Left ventricle myocardium inferior (tissue), 1 donor: ENCODE results near the gene ANKRD31. TPM values are rescaled to one million over a fixed set of nuclear protein-coding genes. Genes with fewer than 3 reads are reported as not detected.

ENCODE experiments used
- DNase-seq: peaks from one replicate; pipeline ENCODE4 v3.0.0-alpha.2; 2020
- H3K27ac ChIP-seq: fragments of 200-600 bp; replicated peaks from 2 replicates; pipeline ENCODE4 v1.8.0; 2021
- H3K27me3 ChIP-seq: fragments of 200-600 bp; 2 replicates; pipeline ENCODE4 v1.8.0; 2021; ENCODE audit warnings: low read depth
- H3K36me3 ChIP-seq: fragments of 200-600 bp; 2 replicates; pipeline ENCODE4 v1.8.0; 2021
- H3K4me1 ChIP-seq: fragments of 200-600 bp; 2 replicates; pipeline ENCODE4 v1.8.0; 2021
- H3K4me3 ChIP-seq: fragments of 200-600 bp; 2 replicates; pipeline ENCODE4 v1.8.0; 2021; ENCODE audit warnings: mild to moderate bottlenecking, moderate library complexity
- H3K9me3 ChIP-seq: fragments of 200-600 bp; replicated peaks from 2 replicates; pipeline ENCODE4 v1.8.0; 2021
- CTCF ChIP-seq: fragments of 200-600 bp; IDR thresholded peaks from 2 replicates; pipeline ENCODE4 v1.8.0; 2021; ENCODE audit warnings: antibody characterized with exemption, mild to moderate bottlenecking, borderline replicate concordance
- intact Hi-C: fragments of 100-400 bp; cut with micrococcal nuclease; formaldehyde crosslinking; loops from one replicate; pipeline ENCODE4 v1.11.0; 2022
- total RNA-seq: library from RNA; stranded (reverse); fragmentation: NEBNext Ultra II Directional; extraction: Animal tissue kit (Norgen Biotek cat#: 25700); gene quantifications from one replicate; pipeline ENCODE4 v1.2.1, GENCODE V29; 2021
- donor health status: DM: no; HTN: yes; CAD: no; lungs with severe emphysema.

ANKRD31 gene
- total RNA-seq, 1 donor from 2014 or later, result 0.11 TPM

DNA sequence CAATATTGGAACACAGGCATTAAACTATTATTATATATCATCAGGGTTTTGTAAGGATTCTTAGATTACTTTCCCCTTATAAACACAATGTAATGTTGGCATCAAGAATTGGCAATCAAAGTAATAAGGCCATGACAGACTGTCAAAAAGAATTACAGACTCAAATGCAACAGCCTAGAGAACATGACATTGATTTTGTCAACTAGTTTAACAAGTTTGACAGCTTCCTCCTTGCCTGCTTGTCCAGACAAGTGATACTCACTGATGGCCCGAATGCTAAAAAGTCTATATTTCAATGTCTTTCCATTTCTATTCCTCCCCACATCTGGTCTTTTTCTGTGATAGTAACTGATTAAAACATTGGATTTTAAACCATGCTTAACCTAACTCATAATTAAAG is 6.4 kb upstream of the ANKRD31 start:
- no peaks in the 10 kb centered on the region for H3K36me3 ChIP-seq
- no peak for TF ChIP-seq CTCF
- DNase-seq, result no peak
- H3K27me3 ChIP-seq, result peaks cover 18% of the 10 kb centered on the region
- intact Hi-C loops, result no loop called here
- H3K4me3 ChIP-seq, result no peak overlapping the region
- no peak overlapping the region for H3K27ac ChIP-seq
- H3K9me3 ChIP-seq, result no peaks in the 10 kb centered on the region
- no peaks in the 10 kb centered on the region for H3K4me1 ChIP-seq

GRCh38 chr5:75242067-75242466 is 5.4 kb upstream of the ANKRD31 start:
- H3K27ac ChIP-seq, result no peak overlapping the region
- TF ChIP-seq CTCF, result no peak
- intact Hi-C loops, result no loop called here

GRCh38 chr5:75239681-75240080 is 3.0 kb upstream of the ANKRD31 start:
- intact Hi-C loops, result loop anchor here (10.0 kb wide), 1 partner anchor 445 kb away; no protein-coding TSS in a partner anchor
- Histone ChIP-seq H3K4me1 (peaks cover 14% of the 10 kb centered on the region), H3K9me3 (no peaks in the 10 kb centered on the region), H3K4me3 (no peak overlapping the region), H3K27ac (no peak overlapping the region), H3K27me3 (peaks cover 8% of the 10 kb centered on the region), H3K36me3 (no peaks in the 10 kb centered on the region)
- no peak for DNase-seq
- TF ChIP-seq CTCF, result no peak

More at GRCh38 chr5:75242067-75242466, 5.4 kb upstream of the ANKRD31 start:
- DNase-seq, result no peak
- no peaks in the 10 kb centered on the region for H3K36me3 ChIP-seq
- H3K4me3 ChIP-seq, result no peak overlapping the region
- peaks cover 6% of the 10 kb centered on the region for H3K4me1 ChIP-seq
- peaks cover 8% of the 10 kb centered on the region for H3K27me3 ChIP-seq
- no peaks in the 10 kb centered on the region for H3K9me3 ChIP-seq

GRCh38 chr5:75235711-75236110 is 967 bp downstream of the ANKRD31 start:
- Histone ChIP-seq H3K27ac (no peak overlapping the region), H3K4me1 (peaks cover 14% of the 10 kb centered on the region), H3K9me3 (no peaks in the 10 kb centered on the region), H3K4me3 (no peak overlapping the region), H3K36me3 (no peaks in the 10 kb centered on the region), H3K27me3 (peaks cover 13% of the 10 kb centered on the region)
- DNase-seq, result no peak
- intact Hi-C loops, result loop anchor here (10.0 kb wide), 1 partner anchor 449 kb away; no protein-coding TSS in a partner anchor
- TF ChIP-seq CTCF, result no peak

DNA sequence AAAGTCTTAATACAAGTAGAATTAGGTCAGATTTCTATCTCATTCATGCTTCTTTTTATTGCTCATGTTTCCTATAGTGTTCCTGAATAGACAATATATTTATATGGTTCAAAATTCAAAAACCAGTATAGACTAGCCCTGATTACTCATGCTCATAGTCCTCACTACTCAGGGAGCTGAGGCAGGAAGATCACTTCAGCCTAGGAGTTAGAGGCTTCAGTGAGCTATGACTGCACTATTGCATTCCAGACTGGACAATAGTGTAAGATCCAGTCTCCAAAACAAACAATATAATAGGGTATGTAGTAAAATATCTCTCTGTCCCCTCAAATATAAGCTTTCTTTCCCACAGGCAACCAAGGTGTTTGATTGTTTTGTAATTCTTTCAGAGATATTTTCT is 2.4 kb downstream of the ANKRD31 start:
- no peaks in the 10 kb centered on the region for H3K36me3 ChIP-seq
- no peak overlapping the region for H3K4me3 ChIP-seq
- H3K27ac ChIP-seq, result no peak overlapping the region
- H3K4me1 ChIP-seq, result peaks cover 14% of the 10 kb centered on the region
- H3K9me3 ChIP-seq, result no peaks in the 10 kb centered on the region
- DNase-seq, result no peak
- TF ChIP-seq CTCF, result no peak
- intact Hi-C loops, result loop anchor here (10.0 kb wide), 1 partner anchor 451 kb away; no protein-coding TSS in a partner anchor
- peaks cover 6% of the 10 kb centered on the region for H3K27me3 ChIP-seq
